IPS DF 19.7 (cell line): ENCODE data around the gene ADCY2.

Source experiments
- DNase-seq: peaks from one replicate; pipeline ENCODE4 v3.0.0-alpha.2; 2013; ENCODE audit warnings: low read depth, low spot score

ADCY2 gene

GRCh38 chr5:7779019-7780005 lies 383.4 kb downstream of the ADCY2 start:
- DNase-seq, result no peak

- DNase-seq, result no peak
Measured at GRCh38 chr5:7781899-7782298, 386.0 kb downstream of the ADCY2 start.

DNA sequence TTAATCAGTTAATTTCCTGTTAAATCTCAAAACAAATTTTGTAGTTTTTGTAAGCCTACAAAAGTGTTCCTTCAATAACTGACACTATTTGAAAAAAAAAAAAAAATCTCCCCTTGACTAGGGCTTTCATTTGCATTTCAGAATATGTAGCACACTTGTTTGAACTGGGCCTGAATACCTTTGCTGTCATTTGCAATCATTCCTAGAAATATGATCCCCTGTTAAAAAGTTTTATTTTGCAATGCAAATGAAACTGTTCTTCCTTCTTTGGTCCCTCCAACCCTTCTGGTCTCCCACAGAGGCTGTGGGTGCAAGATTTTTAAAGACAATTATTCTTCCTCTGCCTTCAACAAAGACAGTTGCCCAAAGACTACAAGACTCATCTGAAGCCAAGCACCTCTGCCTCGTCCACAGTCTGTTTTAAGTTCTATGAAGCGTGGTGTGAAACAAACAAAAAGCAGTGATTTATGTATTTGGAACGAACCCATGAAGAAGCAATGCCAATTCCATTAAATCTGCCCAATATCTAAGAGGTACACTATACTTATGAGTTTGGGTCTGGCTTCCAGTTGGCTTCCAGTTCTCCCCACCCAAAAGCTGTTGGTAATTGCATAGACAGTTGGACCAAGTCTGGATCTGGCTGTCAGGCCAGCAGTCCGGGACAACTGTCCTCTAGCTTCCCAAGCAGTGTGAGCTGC lies 388.9 kb downstream of the ADCY2 start:
- DNase-seq, result no peak

GRCh38 chr5:7787770-7788169 lies 391.8 kb downstream of the ADCY2 start:
- no peak for DNase-seq

GRCh38 chr5:7789567-7789966 lies 393.6 kb downstream of the ADCY2 start:
- no peak for DNase-seq

DNA sequence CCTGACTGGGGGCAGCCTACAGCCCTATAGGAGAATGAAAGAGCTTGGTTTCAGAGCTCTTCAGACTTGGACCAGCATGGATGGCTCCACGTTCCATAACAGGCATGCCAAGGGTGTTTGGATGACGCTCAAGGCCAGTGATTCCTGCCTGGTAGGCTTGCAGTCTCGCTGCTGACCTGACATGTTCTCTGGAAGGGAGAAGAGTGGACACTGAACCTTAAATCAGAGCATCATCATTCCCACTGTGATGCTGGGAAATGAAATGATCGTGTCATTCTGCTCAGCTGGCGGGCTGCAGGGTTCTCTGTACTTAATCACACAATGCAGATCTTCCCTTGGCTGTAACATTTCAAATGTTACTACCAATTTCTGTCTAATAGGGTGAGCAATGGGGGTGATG lies 398.0 kb downstream of the ADCY2 start:
- DNase-seq, result no peak

DNA sequence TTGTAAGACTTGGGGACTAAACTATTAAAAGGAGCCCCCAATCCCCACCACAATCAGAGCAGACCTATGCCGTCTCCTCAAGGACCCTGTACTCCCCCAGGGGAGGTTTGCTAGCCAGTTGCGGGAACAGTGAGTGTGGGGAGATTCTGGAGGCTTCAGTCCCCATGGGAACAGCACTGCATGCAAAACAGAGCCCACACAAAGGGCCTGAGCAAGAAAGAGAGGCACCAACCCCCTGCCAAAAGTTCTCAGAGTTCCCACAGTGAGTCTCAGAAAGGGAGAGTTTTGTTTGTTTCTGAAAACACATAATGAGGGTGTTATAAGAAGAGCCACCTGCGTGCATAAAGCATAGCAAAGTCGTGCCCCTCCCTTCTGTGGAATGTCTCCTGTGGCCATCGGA lies 398.4 kb downstream of the ADCY2 start:
- no peak for DNase-seq

DNA sequence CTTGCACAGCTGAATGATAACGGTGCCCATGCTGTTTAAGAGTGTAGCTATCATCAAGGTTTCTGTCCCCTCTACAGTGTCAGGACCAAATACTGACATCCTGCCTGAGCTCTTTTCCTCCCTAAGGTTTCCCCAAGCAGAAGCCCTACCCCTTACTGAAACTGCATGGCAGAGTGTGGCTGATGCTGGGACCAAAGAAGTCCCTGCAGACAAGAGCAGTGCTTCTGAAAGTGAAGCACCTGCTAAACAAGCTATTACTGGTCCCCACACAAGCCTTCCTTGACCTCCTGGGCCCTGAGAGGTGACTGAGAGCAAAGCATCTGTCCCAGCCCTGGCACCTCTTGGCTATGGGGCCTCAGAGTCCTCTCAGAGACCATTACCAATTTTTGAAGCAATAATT lies 398.9 kb downstream of the ADCY2 start:
- no peak for DNase-seq

GRCh38 chr5:7795306-7795705 lies 399.4 kb downstream of the ADCY2 start:
- DNase-seq, result no peak

DNA sequence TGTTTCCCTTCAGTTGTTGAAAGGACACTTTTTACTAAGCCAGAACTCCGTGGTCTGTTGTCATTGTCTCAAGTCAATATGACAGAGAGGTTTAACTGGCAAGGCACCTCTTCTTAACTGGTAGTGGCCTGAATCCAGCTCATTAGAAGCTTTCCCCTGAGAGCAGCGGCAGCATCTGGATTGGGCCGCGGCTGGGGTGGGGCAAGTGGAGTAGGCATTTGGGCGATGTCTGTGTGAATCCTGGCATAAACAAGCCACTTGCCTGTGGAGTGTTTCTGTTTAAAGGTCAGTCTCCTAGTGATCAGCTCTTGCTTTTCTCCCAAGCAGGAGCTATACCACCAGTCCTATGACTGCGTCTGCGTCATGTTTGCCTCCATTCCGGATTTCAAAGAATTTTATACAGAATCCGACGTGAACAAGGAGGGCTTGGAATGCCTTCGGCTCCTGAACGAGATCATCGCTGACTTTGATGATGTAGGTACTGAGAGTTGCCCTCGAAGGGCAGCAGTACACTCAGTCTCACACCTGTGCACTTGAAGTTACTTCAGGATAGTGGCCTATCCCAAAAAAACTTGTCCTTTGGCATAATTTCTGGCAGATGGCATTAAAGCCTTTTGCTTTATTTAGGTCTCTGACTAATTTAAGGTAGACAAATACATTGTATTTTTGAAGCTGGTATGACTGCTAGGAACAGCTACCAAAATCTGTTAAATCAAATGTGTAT lies 406.1 kb downstream of the ADCY2 start:
- DNase-seq, result no peak

DNA sequence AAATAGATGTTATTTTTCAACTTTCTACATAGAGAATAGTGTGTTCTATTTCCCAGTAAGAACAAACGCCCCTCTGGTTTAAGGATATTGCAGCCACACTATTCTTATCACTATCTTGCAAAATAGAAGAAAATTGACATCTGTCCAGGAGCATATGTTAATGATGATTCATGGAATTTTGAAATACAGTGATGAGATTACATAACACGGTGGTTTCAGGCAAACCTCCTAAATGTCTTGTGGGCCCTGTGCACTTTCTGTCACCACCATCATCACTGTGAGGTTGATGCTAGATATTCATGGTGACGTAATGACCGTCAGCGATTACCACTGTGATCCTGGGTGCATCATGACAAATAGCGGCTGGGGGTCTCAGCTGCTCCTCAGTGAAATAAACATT lies 406.9 kb downstream of the ADCY2 start:
- no peak for DNase-seq

DNA sequence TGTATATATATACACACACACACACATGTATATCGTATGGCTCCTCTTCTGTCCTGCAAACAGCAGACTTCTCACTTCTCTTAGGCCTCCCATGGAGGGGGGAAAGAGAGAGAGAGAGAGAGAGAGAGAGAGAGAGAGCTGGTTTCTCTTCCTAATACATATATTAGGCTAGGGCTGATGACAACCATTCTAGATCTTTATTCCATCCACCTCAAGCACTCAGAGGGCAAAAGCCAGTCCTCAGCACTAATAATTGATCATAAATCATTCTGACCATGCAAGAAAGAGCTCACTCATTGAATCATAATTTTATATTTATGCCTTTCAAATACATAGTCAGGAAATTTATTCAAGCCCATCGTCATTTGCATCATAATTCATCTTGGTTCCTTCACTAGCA lies 408.0 kb downstream of the ADCY2 start:
- no peak for DNase-seq

DNA sequence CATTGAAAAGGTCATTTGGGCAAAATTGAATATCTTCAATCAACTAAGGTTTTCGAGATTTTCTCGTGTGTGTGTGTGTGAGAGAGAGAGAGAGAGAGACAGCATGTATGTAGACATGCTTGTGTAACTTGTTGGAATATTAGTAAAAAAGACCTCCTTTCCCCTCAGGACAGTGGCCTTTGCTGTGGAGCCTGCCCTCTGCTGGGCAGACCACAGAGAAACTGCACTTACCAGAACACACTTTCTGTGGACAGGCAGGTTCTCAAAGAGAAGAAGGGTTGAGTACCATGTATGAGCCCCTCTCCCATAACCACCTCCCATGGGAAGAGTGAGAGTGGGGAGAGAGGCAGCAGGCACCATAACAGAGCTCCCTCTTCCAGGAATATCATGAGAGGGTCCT lies 409.4 kb downstream of the ADCY2 start:
- no peak for DNase-seq

- no peak for DNase-seq
Measured at GRCh38 chr5:7808998-7809397, 413.1 kb downstream of the ADCY2 start.

- no peak for DNase-seq
Measured at GRCh38 chr5:7811715-7812114, 415.8 kb downstream of the ADCY2 start.

DNA sequence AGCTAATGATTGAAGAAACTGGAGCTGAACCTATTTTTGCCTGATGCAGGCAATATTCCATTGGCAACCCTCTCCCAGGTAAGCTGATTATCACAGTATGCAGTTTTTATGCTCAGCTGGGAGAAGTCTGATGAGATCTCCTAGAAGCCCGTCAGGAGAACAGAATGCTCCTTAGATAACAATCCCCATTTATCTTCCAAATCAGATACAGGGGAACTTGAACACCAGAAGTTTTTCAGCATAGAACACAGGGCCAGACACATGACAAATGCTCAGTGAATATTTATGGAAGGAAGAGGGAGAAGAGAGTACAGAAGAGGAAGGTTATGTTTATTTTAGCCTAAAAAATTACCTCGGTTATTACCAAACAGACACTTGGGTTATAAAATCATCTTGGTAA lies 417.1 kb downstream of the ADCY2 start:
- no peak for DNase-seq

DNA sequence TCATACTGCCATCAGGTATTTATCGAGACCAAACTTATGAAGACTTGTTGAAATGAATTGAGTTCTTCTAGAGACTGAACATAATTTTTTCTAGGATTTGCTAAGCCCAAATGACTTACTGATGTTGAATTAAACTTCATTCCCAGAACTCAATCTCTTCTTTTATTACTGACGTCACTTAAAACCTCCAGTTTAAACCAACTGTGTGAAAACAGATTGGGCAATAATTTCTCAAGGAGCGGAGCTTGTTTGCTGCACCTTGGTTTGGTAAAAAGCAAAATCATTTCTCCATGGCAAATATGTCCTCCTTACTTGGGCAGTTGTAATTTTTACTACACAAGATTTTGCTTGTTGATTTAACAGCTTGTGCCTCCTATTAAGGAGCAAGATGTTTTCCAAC lies 417.6 kb downstream of the ADCY2 start:
- no peak for DNase-seq

GRCh38 chr5:7814816-7815215 lies 418.9 kb downstream of the ADCY2 start:
- DNase-seq, result no peak

DNA sequence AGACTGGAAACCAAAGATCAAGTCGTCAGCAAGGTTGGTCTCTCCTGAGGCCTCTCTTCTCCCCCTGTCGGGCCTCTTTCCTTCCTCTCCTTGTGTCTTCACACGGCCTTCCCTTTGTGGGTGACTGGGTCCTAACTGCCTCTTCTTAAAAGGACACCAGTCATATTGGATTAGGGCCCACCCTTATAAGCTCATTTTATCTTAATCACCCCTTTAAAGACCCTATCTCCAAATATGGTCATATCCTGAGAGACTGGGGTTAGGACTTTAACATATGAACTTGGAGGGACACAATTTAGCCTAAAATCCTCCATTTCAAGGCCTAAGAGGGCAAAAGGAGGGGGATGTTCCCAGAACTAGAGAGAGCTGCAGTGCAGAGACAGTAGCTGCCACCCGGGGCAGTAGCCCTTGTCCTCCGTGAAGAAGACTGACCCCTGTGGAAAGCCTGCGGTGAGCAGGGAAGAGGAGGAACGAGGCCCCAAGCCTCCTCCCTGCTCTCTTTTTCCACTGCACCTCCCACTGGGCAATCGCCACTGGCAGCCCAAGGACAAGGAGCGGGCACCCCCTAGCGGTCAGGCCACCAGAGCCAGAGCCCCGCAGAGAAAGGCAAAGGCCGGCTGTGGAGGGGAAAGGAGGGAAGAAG lies 420.1 kb downstream of the ADCY2 start:
- DNase-seq, result peak; percentile 84

GRCh38 chr5:7816535-7816901 lies 420.6 kb downstream of the ADCY2 start:
- no peak for DNase-seq

DNA sequence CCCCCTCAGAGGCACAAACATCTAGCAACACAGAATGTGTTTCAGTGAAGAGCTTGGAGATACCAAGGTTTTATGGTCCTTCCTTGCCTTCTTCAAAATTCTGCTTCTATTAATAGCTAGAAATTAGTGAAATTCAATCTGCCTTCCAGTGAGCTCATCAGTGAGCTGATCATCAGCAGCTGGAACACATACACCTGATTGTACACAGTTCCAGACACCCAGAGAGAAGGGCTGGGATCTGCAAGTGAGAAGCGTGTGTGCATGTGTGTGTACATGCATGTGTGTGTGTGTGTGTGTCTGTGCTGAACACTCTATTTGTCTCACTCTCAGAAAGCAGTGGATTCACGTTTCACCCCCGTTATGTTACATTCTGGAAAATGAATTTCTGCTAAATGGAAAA lies 426.5 kb downstream of the ADCY2 start:
- DNase-seq, result no peak

DNA sequence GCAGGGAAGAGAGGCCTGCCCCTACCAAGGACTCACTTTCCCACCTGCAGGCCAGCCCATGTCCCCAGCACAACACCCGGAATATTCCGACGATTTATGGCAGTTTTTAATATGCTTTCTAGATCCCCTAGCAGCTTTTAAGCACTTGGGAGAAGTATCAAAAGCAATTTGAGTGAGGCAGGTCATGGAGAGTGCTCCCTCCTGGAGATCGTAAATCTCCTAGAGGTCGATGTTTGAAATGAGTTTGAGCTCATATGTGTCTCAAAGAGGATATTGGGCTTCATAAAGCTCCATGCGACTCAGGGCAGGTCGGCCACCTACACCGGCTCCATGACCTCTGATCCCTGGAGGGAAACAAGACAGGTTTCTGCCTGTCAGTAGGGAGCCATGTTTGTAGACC lies 427.7 kb downstream of the ADCY2 start:
- DNase-seq, result no peak
